ENCODE results near the gene LST1. TPM values are rescaled to one million over a fixed set of nuclear protein-coding genes. Genes with fewer than 3 reads are reported as not detected.

The LST1 gene
- total and polyA plus RNA-seq, 9 donors, result 5.0 to 9.0 (median 7.0) TPM

DNA sequence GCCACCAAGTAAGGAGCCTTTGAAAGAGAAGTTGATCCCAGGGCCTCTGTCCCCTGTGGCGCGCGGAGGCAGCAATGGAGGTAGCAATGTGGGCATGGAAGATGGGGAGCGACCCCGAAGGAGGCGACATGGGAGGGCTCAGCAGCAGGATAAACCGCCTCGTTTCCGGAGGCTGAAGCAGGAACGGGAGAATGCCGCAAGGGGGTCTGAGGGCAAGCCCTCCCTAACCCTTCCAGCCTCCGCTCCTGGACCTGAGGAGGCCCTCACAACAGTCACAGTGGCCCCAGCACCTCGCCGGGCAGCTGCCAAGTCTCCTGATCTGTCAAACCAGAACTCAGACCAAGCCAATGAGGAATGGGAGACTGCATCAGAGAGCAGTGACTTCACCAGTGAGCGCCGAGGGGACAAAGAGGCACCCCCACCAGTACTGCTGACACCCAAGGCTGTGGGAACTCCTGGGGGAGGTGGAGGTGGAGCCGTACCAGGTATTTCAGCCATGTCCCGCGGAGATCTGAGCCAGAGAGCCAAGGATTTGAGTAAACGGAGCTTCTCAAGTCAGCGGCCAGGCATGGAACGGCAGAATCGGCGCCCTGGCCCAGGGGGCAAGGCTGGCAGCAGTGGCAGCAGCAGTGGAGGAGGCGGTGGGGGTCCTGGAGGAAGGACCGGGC is 46.3 kb downstream of the LST1 start:
- Histone ChIP-seq H3K4me1 (ENCODE audit: control insufficient read depth, insufficient read depth, low read length) (peaks cover 8% of the 10 kb centered on the region), H3K4me3 (ENCODE audit: low read length) (no peak overlapping the region), H3K27me3 (ENCODE audit: control insufficient read depth, insufficient read depth, low read length) (no peaks in the 10 kb centered on the region), H3K9me3 (replicated peaks; ENCODE audit: control insufficient read depth, low read depth, low read length) (no peaks in the 10 kb centered on the region), H3K36me3 (ENCODE audit: control insufficient read depth, insufficient read depth, low read length) (peaks cover 100% of the 10 kb centered on the region), H3K27ac (ENCODE audit: low read length) (no peak overlapping the region)
- no peak for DNase-seq
- 85% methylated on average over 20 of the region's 26 CpGs for WGBS (ENCODE audit: insufficient coverage)

DNA sequence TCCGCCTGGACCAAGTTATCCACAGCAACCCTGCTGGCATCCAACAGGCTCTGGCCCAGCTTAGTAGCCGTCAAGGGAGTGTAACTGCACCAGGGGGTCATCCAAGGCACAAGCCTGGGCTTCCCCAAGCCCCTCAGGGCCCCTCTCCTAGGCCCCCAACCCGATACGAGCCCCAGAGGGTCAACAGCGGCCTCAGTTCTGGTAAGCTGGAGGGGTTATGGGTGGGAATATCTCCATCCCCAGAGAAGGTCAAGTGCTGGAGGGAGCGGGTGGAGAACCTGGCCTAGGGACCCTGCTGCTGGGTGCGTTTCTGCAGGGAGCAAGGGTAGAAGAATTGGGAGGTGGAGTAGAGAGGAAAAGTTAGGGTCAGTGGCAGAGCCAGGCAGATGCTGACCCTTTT is 47.4 kb downstream of the LST1 start:
- no peaks in the 10 kb centered on the region for H3K9me3 ChIP-seq (replicated peaks; ENCODE audit: control insufficient read depth, low read depth, low read length)
- H3K4me3 ChIP-seq (ENCODE audit: low read length), result no peak overlapping the region
- H3K36me3 ChIP-seq (ENCODE audit: control insufficient read depth, insufficient read depth, low read length), result peaks cover 97% of the 10 kb centered on the region
- peaks cover 8% of the 10 kb centered on the region for H3K4me1 ChIP-seq (ENCODE audit: control insufficient read depth, insufficient read depth, low read length)
- no peak overlapping the region for H3K27ac ChIP-seq (ENCODE audit: low read length)
- H3K27me3 ChIP-seq (ENCODE audit: control insufficient read depth, insufficient read depth, low read length), result no peaks in the 10 kb centered on the region
- DNase-seq, result no peak
- 86% methylated on average over 1 of the region's 7 CpGs for WGBS (ENCODE audit: insufficient coverage)

DNA sequence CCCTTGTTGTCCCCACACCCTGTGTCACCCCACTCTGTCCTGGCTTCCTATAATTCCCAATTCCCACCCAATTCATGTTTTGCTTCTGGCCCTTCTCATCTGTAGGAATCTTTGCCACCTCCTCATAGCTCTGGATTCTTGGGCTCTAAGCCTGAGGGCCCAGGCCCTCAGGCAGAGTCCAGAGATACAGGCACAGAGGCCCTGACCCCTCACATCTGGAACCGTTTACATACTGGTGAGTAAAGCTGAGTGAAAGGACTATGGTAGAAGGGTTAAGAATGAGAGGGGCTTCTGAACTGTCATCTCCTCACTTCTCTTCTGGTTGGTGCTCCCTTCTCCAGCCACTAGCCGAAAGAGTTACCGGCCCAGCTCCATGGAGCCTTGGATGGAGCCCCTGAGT is 48.1 kb downstream of the LST1 start:
- no peak overlapping the region for H3K4me3 ChIP-seq (ENCODE audit: low read length)
- peaks cover 93% of the 10 kb centered on the region for H3K36me3 ChIP-seq (ENCODE audit: control insufficient read depth, insufficient read depth, low read length)
- DNase-seq, result no peak
- H3K9me3 ChIP-seq (replicated peaks; ENCODE audit: control insufficient read depth, low read depth, low read length), result no peaks in the 10 kb centered on the region
- H3K27me3 ChIP-seq (ENCODE audit: control insufficient read depth, insufficient read depth, low read length), result no peaks in the 10 kb centered on the region
- H3K4me1 ChIP-seq (ENCODE audit: control insufficient read depth, insufficient read depth, low read length), result peaks cover 8% of the 10 kb centered on the region
- WGBS (ENCODE audit: insufficient coverage), result no CpG with 5 or more reads among the region's 3 CpGs
- H3K27ac ChIP-seq (ENCODE audit: low read length), result no peak overlapping the region

DNA sequence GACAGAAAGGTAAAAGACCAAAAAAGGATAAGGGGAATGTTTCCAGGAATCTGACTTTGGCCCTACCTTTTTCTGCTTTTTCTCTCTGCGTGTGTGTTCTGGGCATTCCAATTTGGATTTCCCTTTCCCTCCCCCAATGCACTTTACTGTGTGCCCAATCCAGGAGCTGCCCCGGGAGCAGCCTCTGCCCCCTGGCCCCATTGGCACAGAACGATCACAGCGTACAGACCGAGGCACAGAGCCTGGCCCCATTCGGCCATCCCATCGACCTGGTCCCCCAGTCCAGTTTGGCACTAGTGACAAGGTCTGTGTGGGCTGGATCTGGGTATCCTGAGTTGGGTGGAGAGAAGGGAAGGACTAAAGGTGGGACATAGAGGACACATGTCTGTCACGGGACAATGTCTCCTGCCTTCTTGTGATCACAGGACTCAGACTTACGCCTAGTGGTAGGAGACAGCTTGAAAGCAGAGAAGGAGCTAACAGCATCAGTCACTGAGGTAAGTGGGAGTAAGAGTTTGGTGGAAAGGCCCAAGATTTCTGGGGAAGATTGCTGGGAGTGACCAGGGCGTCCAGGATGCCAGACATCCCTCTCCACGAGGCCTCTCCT is 49.0 kb downstream of the LST1 start:
- Histone ChIP-seq H3K27ac (ENCODE audit: low read length) (no peak overlapping the region), H3K27me3 (ENCODE audit: control insufficient read depth, insufficient read depth, low read length) (no peaks in the 10 kb centered on the region), H3K4me1 (ENCODE audit: control insufficient read depth, insufficient read depth, low read length) (peaks cover 12% of the 10 kb centered on the region), H3K36me3 (ENCODE audit: control insufficient read depth, insufficient read depth, low read length) (peaks cover 93% of the 10 kb centered on the region), H3K4me3 (ENCODE audit: low read length) (no peak overlapping the region), H3K9me3 (replicated peaks; ENCODE audit: control insufficient read depth, low read depth, low read length) (no peaks in the 10 kb centered on the region)
- DNase-seq, result no peak
- WGBS (ENCODE audit: insufficient coverage), result 88% methylated on average over 10 of the region's 11 CpGs

DNA sequence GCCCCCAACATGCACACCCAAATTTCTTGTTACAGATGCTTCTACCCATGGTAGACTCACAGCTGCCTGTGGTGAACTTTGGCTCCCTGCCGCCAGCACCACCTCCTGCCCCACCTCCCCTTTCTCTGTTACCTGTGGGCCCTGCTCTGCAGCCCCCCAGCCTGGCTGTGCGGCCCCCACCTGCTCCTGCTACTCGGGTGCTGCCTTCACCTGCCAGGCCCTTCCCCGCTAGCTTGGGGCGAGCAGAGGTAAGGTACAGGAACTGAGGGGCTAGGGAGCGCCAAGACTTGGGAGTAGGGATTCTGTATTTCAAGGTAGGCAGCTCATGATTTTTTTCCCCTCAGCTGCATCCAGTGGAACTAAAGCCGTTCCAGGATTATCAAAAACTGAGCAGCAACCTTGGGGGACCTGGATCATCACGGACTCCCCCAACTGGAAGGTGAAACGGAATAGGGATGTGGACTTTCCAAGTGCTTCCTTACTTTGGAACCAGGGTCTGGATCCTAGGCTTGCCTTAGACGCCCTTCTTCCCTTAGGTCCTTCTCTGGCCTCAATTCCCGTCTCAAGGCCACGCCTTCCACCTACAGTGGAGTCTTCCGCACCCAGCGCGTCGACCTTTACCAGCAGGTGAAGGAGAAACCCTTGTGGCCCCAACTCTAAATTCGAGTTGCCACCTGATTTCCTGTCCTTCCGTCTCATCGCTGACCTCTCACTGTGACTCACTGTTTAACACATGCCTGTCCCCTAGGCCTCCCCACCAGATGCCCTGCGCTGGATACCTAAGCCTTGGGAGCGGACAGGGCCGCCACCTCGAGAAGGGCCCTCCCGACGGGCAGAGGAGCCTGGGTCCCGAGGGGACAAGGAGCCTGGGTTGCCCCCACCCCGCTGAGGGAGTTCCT is 50.9 kb downstream of the LST1 start:
- peaks cover 93% of the 10 kb centered on the region for H3K36me3 ChIP-seq (ENCODE audit: control insufficient read depth, insufficient read depth, low read length)
- peaks cover 12% of the 10 kb centered on the region for H3K4me1 ChIP-seq (ENCODE audit: control insufficient read depth, insufficient read depth, low read length)
- WGBS (ENCODE audit: insufficient coverage), result 76% methylated on average over 17 of the region's 27 CpGs
- no peak overlapping the region for H3K4me3 ChIP-seq (ENCODE audit: low read length)
- H3K27me3 ChIP-seq (ENCODE audit: control insufficient read depth, insufficient read depth, low read length), result no peaks in the 10 kb centered on the region
- H3K9me3 ChIP-seq (replicated peaks; ENCODE audit: control insufficient read depth, low read depth, low read length), result no peaks in the 10 kb centered on the region
- DNase-seq, result no peak
- no peak overlapping the region for H3K27ac ChIP-seq (ENCODE audit: low read length)

Other genes with a start within 250 kb of the LST1 start
Only the 30 nearest of the 35 such genes appear.
- 13.0 TPM for gene MICA, start 182.7 kb upstream of the LST1 start, total RNA-seq
- gene MICA, start 182.7 kb upstream of the LST1 start, polyA plus RNA-seq (ENCODE audit: insufficient read depth in 1 of 8, insufficient read length in 8 of 8, low replicate concordance in 1 of 8), result 10 to 100 TPM in 1 of 8 donors, 1 to 10 TPM in 7; 4.2 to 11.6 (median 6.8) TPM
- gene MICB, start 88.1 kb upstream of the LST1 start, total RNA-seq, result 0.75 TPM
- gene MICB, start 88.1 kb upstream of the LST1 start, polyA plus RNA-seq (ENCODE audit: insufficient read depth in 1 of 8, insufficient read length in 8 of 8, low replicate concordance in 1 of 8), result 1 to 10 TPM in 4 of 8 donors, under 1 TPM in 4; 0.39 to 1.4 (median 1.0) TPM
- gene MCCD1, start 57.3 kb upstream of the LST1 start, total RNA-seq, result not detected
- gene MCCD1, start 57.3 kb upstream of the LST1 start, polyA plus RNA-seq (ENCODE audit: insufficient read depth in 1 of 8, insufficient read length in 8 of 8, low replicate concordance in 1 of 8), result not detected
- 354 TPM for gene DDX39B, start 44.3 kb upstream of the LST1 start, total RNA-seq
- 100 to 1,000 TPM; 311 to 433 (median 373) TPM for gene DDX39B, start 44.3 kb upstream of the LST1 start, polyA plus RNA-seq (ENCODE audit: insufficient read depth in 1 of 8, insufficient read length in 8 of 8, low replicate concordance in 1 of 8)
- 1.4 TPM for gene ATP6V1G2, start 39.7 kb upstream of the LST1 start, total RNA-seq
- 1 to 10 TPM; 2.1 to 5.6 (median 4.6) TPM for gene ATP6V1G2, start 39.7 kb upstream of the LST1 start, polyA plus RNA-seq (ENCODE audit: insufficient read depth in 1 of 8, insufficient read length in 8 of 8, low replicate concordance in 1 of 8)
- 19.1 TPM for gene NFKBIL1, start 38.7 kb upstream of the LST1 start, total RNA-seq
- 10 to 100 TPM; 16.3 to 20.6 (median 17.2) TPM for gene NFKBIL1, start 38.7 kb upstream of the LST1 start, polyA plus RNA-seq (ENCODE audit: insufficient read depth in 1 of 8, insufficient read length in 8 of 8, low replicate concordance in 1 of 8)
- gene LTA, start 14.0 kb upstream of the LST1 start, total RNA-seq, result 0.04 TPM
- gene LTA, start 14.0 kb upstream of the LST1 start, polyA plus RNA-seq (ENCODE audit: insufficient read depth in 1 of 8, insufficient read length in 8 of 8, low replicate concordance in 1 of 8), result under 1 TPM in 5 of 8 donors, not detected in 3; 0.12 to 0.26 (median 0.19) TPM
- 0.22 TPM for gene TNF, start 10.7 kb upstream of the LST1 start, total RNA-seq
- under 1 TPM in 6 of 8 donors, not detected in 2; 0.08 to 0.80 (median 0.25) TPM for gene TNF, start 10.7 kb upstream of the LST1 start, polyA plus RNA-seq (ENCODE audit: insufficient read depth in 1 of 8, insufficient read length in 8 of 8, low replicate concordance in 1 of 8)
- 0.58 TPM for gene LTB, start 3.9 kb upstream of the LST1 start, total RNA-seq
- gene LTB, start 3.9 kb upstream of the LST1 start, polyA plus RNA-seq (ENCODE audit: insufficient read depth in 1 of 8, insufficient read length in 8 of 8, low replicate concordance in 1 of 8), result 1 to 10 TPM; 1.1 to 2.9 (median 2.3) TPM
- not detected for gene NCR3, start 6.7 kb downstream of the LST1 start, total RNA-seq
- gene NCR3, start 6.7 kb downstream of the LST1 start, polyA plus RNA-seq (ENCODE audit: insufficient read depth in 1 of 8, insufficient read length in 8 of 8, low replicate concordance in 1 of 8), result under 1 TPM in 1 of 8 donors, not detected in 7; 0.14 TPM
- 29.2 TPM for gene AIF1, start 29.0 kb downstream of the LST1 start, total RNA-seq
- gene AIF1, start 29.0 kb downstream of the LST1 start, polyA plus RNA-seq (ENCODE audit: insufficient read depth in 1 of 8, insufficient read length in 8 of 8, low replicate concordance in 1 of 8), result 10 to 100 TPM; 18.7 to 29.5 (median 21.1) TPM
- 51.3 TPM for gene PRRC2A, start 34.4 kb downstream of the LST1 start, total RNA-seq
- 100 to 1,000 TPM; 124 to 175 (median 153) TPM for gene PRRC2A, start 34.4 kb downstream of the LST1 start, polyA plus RNA-seq (ENCODE audit: insufficient read depth in 1 of 8, insufficient read length in 8 of 8, low replicate concordance in 1 of 8)
- 150 TPM for gene BAG6, start 66.4 kb downstream of the LST1 start, total RNA-seq
- gene BAG6, start 66.4 kb downstream of the LST1 start, polyA plus RNA-seq (ENCODE audit: insufficient read depth in 1 of 8, insufficient read length in 8 of 8, low replicate concordance in 1 of 8), result 100 to 1,000 TPM; 170 to 229 (median 214) TPM
- gene APOM, start 69.6 kb downstream of the LST1 start, total RNA-seq, result 2.6 TPM
- 1 to 10 TPM; 3.5 to 8.5 (median 4.1) TPM for gene APOM, start 69.6 kb downstream of the LST1 start, polyA plus RNA-seq (ENCODE audit: insufficient read depth in 1 of 8, insufficient read length in 8 of 8, low replicate concordance in 1 of 8)
- gene C6orf47, start 74.5 kb downstream of the LST1 start, total RNA-seq, result 17.1 TPM
- 10 to 100 TPM; 13.7 to 18.9 (median 14.7) TPM for gene C6orf47, start 74.5 kb downstream of the LST1 start, polyA plus RNA-seq (ENCODE audit: insufficient read depth in 1 of 8, insufficient read length in 8 of 8, low replicate concordance in 1 of 8)
- 9.8 TPM for gene GPANK1, start 78.7 kb downstream of the LST1 start, total RNA-seq
- gene GPANK1, start 78.7 kb downstream of the LST1 start, polyA plus RNA-seq (ENCODE audit: insufficient read depth in 1 of 8, insufficient read length in 8 of 8, low replicate concordance in 1 of 8), result 10 to 100 TPM; 13.8 to 19.0 (median 15.7) TPM
- 107 TPM for gene CSNK2B, start 79.8 kb downstream of the LST1 start, total RNA-seq
- gene CSNK2B, start 79.8 kb downstream of the LST1 start, polyA plus RNA-seq (ENCODE audit: insufficient read depth in 1 of 8, insufficient read length in 8 of 8, low replicate concordance in 1 of 8), result 100 to 1,000 TPM; 127 to 175 (median 140) TPM
- 4.9 TPM for gene LY6G5B, start 83.7 kb downstream of the LST1 start, total RNA-seq
- gene LY6G5B, start 83.7 kb downstream of the LST1 start, polyA plus RNA-seq (ENCODE audit: insufficient read depth in 1 of 8, insufficient read length in 8 of 8, low replicate concordance in 1 of 8), result 10 to 100 TPM in 5 of 8 donors, 1 to 10 TPM in 3; 5.8 to 16.7 (median 12.8) TPM
- 0.80 TPM for gene LY6G5C, start 94.8 kb downstream of the LST1 start, total RNA-seq
- gene LY6G5C, start 94.8 kb downstream of the LST1 start, polyA plus RNA-seq (ENCODE audit: insufficient read depth in 1 of 8, insufficient read length in 8 of 8, low replicate concordance in 1 of 8), result 1 to 10 TPM in 7 of 8 donors, under 1 TPM in 1; 0.70 to 3.9 (median 2.2) TPM
- gene ABHD16A, start 117.0 kb downstream of the LST1 start, total RNA-seq, result 50.8 TPM
- gene ABHD16A, start 117.0 kb downstream of the LST1 start, polyA plus RNA-seq (ENCODE audit: insufficient read depth in 1 of 8, insufficient read length in 8 of 8, low replicate concordance in 1 of 8), result 10 to 100 TPM; 42.0 to 55.8 (median 44.9) TPM
- not detected for gene LY6G6F, start 120.6 kb downstream of the LST1 start, total RNA-seq
- not detected for gene LY6G6F, start 120.6 kb downstream of the LST1 start, polyA plus RNA-seq (ENCODE audit: insufficient read depth in 1 of 8, insufficient read length in 8 of 8, low replicate concordance in 1 of 8)
- gene LY6G6D, start 129.1 kb downstream of the LST1 start, total RNA-seq, result 0.58 TPM
- gene LY6G6D, start 129.1 kb downstream of the LST1 start, polyA plus RNA-seq (ENCODE audit: insufficient read depth in 1 of 8, insufficient read length in 8 of 8, low replicate concordance in 1 of 8), result 1 to 10 TPM in 1 of 8 donors, under 1 TPM in 4, not detected in 3; 0.31 to 1.7 (median 0.75) TPM
- 0.09 TPM for gene LY6G6C, start 135.5 kb downstream of the LST1 start, total RNA-seq
- gene LY6G6C, start 135.5 kb downstream of the LST1 start, polyA plus RNA-seq (ENCODE audit: insufficient read depth in 1 of 8, insufficient read length in 8 of 8, low replicate concordance in 1 of 8), result 1 to 10 TPM in 1 of 8 donors, under 1 TPM in 6, not detected in 1; 0.15 to 1.2 (median 0.37) TPM
- 0.09 TPM for gene MPIG6B, start 137.1 kb downstream of the LST1 start, total RNA-seq
- gene MPIG6B, start 137.1 kb downstream of the LST1 start, polyA plus RNA-seq (ENCODE audit: insufficient read depth in 1 of 8, insufficient read length in 8 of 8, low replicate concordance in 1 of 8), result 1 to 10 TPM in 1 of 8 donors, under 1 TPM in 7; 0.44 to 1.2 (median 0.74) TPM
- 101 TPM for gene DDAH2, start 143.0 kb downstream of the LST1 start, total RNA-seq
- gene DDAH2, start 143.0 kb downstream of the LST1 start, polyA plus RNA-seq (ENCODE audit: insufficient read depth in 1 of 8, insufficient read length in 8 of 8, low replicate concordance in 1 of 8), result 100 to 1,000 TPM; 111 to 147 (median 135) TPM
- gene CLIC1, start 150.3 kb downstream of the LST1 start, total RNA-seq, result 219 TPM
- 100 to 1,000 TPM; 117 to 177 (median 152) TPM for gene CLIC1, start 150.3 kb downstream of the LST1 start, polyA plus RNA-seq (ENCODE audit: insufficient read depth in 1 of 8, insufficient read length in 8 of 8, low replicate concordance in 1 of 8)
- gene MSH5, start 153.7 kb downstream of the LST1 start, total RNA-seq, result 9.1 TPM
- gene MSH5, start 153.7 kb downstream of the LST1 start, polyA plus RNA-seq (ENCODE audit: insufficient read depth in 1 of 8, insufficient read length in 8 of 8, low replicate concordance in 1 of 8), result 10 to 100 TPM in 6 of 8 donors, 1 to 10 TPM in 2; 5.3 to 20.8 (median 11.5) TPM
- gene SAPCD1, start 176.4 kb downstream of the LST1 start, total RNA-seq, result 2.7 TPM
- 1 to 10 TPM; 1.4 to 6.3 (median 2.9) TPM for gene SAPCD1, start 176.4 kb downstream of the LST1 start, polyA plus RNA-seq (ENCODE audit: insufficient read depth in 1 of 8, insufficient read length in 8 of 8, low replicate concordance in 1 of 8)
- gene VWA7, start 191.1 kb downstream of the LST1 start, total RNA-seq, result 1.2 TPM
- 1 to 10 TPM in 7 of 8 donors, under 1 TPM in 1; 0.71 to 2.1 (median 1.6) TPM for gene VWA7, start 191.1 kb downstream of the LST1 start, polyA plus RNA-seq (ENCODE audit: insufficient read depth in 1 of 8, insufficient read length in 8 of 8, low replicate concordance in 1 of 8)
- gene VARS1, start 209.5 kb downstream of the LST1 start, total RNA-seq, result 21.9 TPM
- 10 to 100 TPM; 35.1 to 63.0 (median 51.2) TPM for gene VARS1, start 209.5 kb downstream of the LST1 start, polyA plus RNA-seq (ENCODE audit: insufficient read depth in 1 of 8, insufficient read length in 8 of 8, low replicate concordance in 1 of 8)